ENCODE measurements around the gene PCNT. TPM values are rescaled to one million over a fixed set of nuclear protein-coding genes. Genes with fewer than 3 reads are reported as not detected.

PCNT gene
- total and polyA plus RNA-seq, 9 of the 15 experiments (the other 6 are each of a cell fraction or from before 2014, with no cell fraction given) = 9.1 to 53.5 (median 31.3) TPM

DNA sequence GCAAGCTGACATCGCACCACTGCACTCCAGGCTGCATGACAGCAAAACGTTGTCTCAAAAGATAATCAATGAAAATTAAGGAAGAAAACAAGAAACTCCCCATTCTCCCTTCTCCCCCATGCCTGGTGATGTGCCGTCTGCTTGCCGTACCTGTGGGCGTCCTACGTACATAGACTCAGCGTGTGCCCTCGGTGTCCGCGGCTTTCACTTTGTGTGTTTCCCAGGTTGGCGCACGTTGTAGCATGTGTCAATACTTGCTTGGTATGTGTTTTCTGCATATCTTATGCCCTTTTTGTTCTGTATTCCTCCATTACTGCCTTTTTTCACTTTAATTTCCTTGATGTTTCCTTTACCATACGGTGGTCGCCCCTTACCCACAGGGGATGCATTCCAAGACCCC lies 53.8 kb downstream of the PCNT start (continued):
- TF ChIP-seq, protein P1, sequence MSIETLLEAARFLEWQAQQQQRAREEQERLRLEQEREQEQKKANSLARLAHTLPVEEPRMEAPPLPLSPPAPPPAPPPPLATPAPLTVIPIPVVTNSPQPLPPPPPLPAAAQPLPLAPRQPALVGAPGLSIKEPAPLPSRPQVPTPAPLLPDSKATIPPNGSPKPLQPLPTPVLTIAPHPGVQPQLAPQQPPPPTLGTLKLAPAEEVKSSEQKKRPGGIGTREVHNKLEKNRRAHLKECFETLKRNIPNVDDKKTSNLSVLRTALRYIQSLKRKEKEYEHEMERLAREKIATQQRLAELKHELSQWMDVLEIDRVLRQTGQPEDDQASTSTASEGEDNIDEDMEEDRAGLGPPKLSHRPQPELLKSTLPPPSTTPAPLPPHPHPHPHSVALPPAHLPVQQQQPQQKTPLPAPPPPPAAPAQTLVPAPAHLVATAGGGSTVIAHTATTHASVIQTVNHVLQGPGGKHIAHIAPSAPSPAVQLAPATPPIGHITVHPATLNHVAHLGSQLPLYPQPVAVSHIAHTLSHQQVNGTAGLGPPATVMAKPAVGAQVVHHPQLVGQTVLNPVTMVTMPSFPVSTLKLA (conservative IDR thresholded peaks at IDR 0.05) = no peak
- TF ChIP-seq PPARD (CRISPR knock-in tag; IDR thresholded peaks at IDR 0.05) = no peak
- TF ChIP-seq, protein P2, sequence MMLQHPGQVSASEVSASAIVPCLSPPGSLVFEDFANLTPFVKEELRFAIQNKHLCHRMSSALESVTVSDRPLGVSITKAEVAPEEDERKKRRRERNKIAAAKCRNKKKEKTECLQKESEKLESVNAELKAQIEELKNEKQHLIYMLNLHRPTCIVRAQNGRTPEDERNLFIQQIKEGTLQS (IDR thresholded peaks at IDR 0.05) = no peak
- TF ChIP-seq, protein P2 (CRISPR knock-in tag; conservative IDR thresholded peaks at IDR 0.05) = no peak
- TF ChIP-seq NONO (IDR thresholded peaks at IDR 0.05; ENCODE audit: low read depth in 2 of 2, low read length in 1 of 2) = no peak
- TF ChIP-seq SRSF1 (IDR thresholded peaks at IDR 0.05; ENCODE audit: low read depth, low read length) = no peak
- TF ChIP-seq GATA2 (CRISPR knock-in tag; IDR thresholded peaks at IDR 0.05) = no peak

DNA sequence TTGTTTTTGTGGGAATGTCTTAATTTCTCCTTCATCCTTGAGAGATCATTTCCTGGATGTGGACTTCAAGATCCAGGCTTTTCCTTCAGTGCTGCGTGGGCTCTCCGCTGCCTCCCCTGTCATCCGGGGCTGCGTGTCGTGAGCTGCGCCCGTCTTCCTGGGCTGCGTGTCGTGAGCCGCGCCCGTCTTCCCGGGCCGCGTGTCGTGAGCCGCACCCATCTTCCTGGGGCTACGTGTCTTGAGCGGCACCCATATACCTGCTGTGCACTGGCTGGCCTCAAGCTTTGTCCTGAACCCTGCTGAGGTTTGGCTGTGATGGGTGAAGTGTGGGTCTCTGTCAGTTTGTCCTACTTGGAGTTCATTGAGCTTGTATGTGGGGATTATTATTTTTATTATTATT lies 55.1 kb downstream of the PCNT start:
- Histone ChIP-seq H3K4me3 (no peak overlapping the region), H3K27me3 (ENCODE audit: control insufficient read depth in 2 of 2, insufficient read depth in 2 of 2, low read length in 2 of 2) (no peaks in the 10 kb centered on the region), H3K79me2 (ENCODE audit: control insufficient read depth, insufficient read depth, low read length) (peaks cover 47% of the 10 kb centered on the region), H3K4me2 (ENCODE audit: insufficient read depth, low read length) (no peak overlapping the region), H3K9me1 (ENCODE audit: control insufficient read depth, insufficient read depth, low read length) (no peaks in the 10 kb centered on the region), H3K9ac (ENCODE audit: insufficient read depth in 1 of 2, low read depth in 2 of 2, low read length in 2 of 2) (no peak overlapping the region), H3K27ac (ENCODE audit: extremely low read depth, low read depth, low read length) (no peak overlapping the region), H3K4me1 (replicated peaks in 1 of 2; ENCODE audit: control insufficient read depth in 2 of 2, insufficient read depth in 2 of 2, low read length in 2 of 2) (peaks cover 0 to 13% of the 10 kb centered on the region in 2 experiments; a peak in 1 of 5 replicates), H4K20me1 (replicated peaks; ENCODE audit: control insufficient read depth, insufficient read depth, low read length) (no peaks in the 10 kb centered on the region), H2AFZ (ENCODE audit: low read depth, low read length) (no peak overlapping the region), H3K9me3 (replicated peaks; ENCODE audit: control insufficient read depth, insufficient read depth, low read depth, low read length) (peaks cover 10% of the 10 kb centered on the region; the same call in 1 of the 2 replicates), H3K36me3 (ENCODE audit: control insufficient read depth, insufficient read depth, low read length) (peaks cover 47% of the 10 kb centered on the region)
- ChIA-PET POLR2A (interaction anchor here (1.0 kb wide), 1 partner anchor 10 kb away, joined by 3 read pairs; no protein-coding TSS in a partner anchor), CTCF (ENCODE audit: low intra/inter-chr PET ratio) (no interaction called here)
- intact Hi-C loops (cut with micrococcal nuclease) = no loop called here
- no peak for FAIRE-seq
- in situ Hi-C loops (cut with MboI) = no loop called here
- no peak for DNase-seq (ENCODE audit: extremely low read depth in 1 of 4, low spot score in 3 of 4)
- BruUV-seq (replicated peaks) = no TSS peak
- WGBS (ENCODE audit: insufficient coverage, low coverage, missing lambda C conversion rate) = 92% methylated on average over 19 of the region's 19 CpGs
- ATAC-seq = no peak
- TF ChIP-seq NR4A1 (CRISPR knock-in tag; IDR thresholded peaks at IDR 0.05) (no peak), NR4A1 (tag; IDR thresholded peaks at IDR 0.05) (no peak)
- TF ChIP-seq, protein P3, sequence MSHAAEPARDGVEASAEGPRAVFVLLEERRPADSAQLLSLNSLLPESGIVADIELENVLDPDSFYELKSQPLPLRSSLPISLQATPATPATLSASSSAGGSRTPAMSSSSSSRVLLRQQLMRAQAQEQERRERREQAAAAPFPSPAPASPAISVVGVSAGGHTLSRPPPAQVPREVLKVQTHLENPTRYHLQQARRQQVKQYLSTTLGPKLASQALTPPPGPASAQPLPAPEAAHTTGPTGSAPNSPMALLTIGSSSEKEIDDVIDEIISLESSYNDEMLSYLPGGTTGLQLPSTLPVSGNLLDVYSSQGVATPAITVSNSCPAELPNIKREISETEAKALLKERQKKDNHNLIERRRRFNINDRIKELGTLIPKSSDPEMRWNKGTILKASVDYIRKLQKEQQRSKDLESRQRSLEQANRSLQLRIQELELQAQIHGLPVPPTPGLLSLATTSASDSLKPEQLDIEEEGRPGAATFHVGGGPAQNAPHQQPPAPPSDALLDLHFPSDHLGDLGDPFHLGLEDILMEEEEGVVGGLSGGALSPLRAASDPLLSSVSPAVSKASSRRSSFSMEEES (CRISPR knock-in tag; IDR thresholded peaks at IDR 0.05) = no peak
